ENCODE measurements around the gene RPL29. TPM values are rescaled to one million over a fixed set of nuclear protein-coding genes. Genes with fewer than 3 reads are reported as not detected.

Gene RPL29
- total RNA-seq, 1 experiment from 2014 or later: 696 TPM

GRCh38 chr3:52028572-52028971 is 32.9 kb upstream of the RPL29 start:
- Histone ChIP-seq H3K9me3 (ENCODE audit: control insufficient read depth, insufficient read depth, low read depth, low read length) (no peaks in the 10 kb centered on the region), H3K27ac (ENCODE audit: low read length) (no peak overlapping the region), H3K4me1 (ENCODE audit: control insufficient read depth, insufficient read depth, low read length) (no peaks in the 10 kb centered on the region), H3K36me3 (ENCODE audit: control insufficient read depth, insufficient read depth, low read length) (no peaks in the 10 kb centered on the region), H3K27me3 (ENCODE audit: control insufficient read depth, insufficient read depth, low read length) (no peaks in the 10 kb centered on the region), H3K4me3 (ENCODE audit: low read depth in 2 of 2, low read length in 2 of 2) (no peak overlapping the region)
- intact Hi-C loops (cut with micrococcal nuclease; ENCODE audit: unreplicated experiment): no loop called here
- ATAC-seq (no peak), DNase-seq (ENCODE audit: low read depth, low spot score) (no peak)
- no TSS peak for BruUV-seq (replicated peaks)
- ChIA-PET CTCF (no interaction called here), POLR2A (no interaction called here)
- no peak for TF ChIP-seq POLR2AphosphoS5 (IDR thresholded peaks at IDR 0.05; ENCODE audit: low read depth, low read length)
- no peak for TF ChIP-seq REST (IDR thresholded peaks at IDR 0.05; ENCODE audit: insufficient read depth in 1 of 2, low read depth in 2 of 2, low read length in 1 of 2)
- TF ChIP-seq TCF7L2 (IDR thresholded peaks at IDR 0.05; ENCODE audit: low read depth, low read length): no peak
- TF ChIP-seq SIN3A (IDR thresholded peaks at IDR 0.05; ENCODE audit: borderline replicate concordance, insufficient read depth, low read depth, low read length): no peak
- TF ChIP-seq CTCF (IDR thresholded peaks at IDR 0.05): no peak
- in situ Hi-C loops (cut with HindIII; ENCODE audit: low pct_unique_long_range_greater_than_20kb, low sequenced_read_pairs): no loop called here

- H3K4me1 ChIP-seq (ENCODE audit: control insufficient read depth, insufficient read depth, low read length): no peaks in the 10 kb centered on the region
- H3K27me3 ChIP-seq (ENCODE audit: control insufficient read depth, insufficient read depth, low read length): no peaks in the 10 kb centered on the region
- BruUV-seq (replicated peaks): no TSS peak
- no peak for TF ChIP-seq CTCF (IDR thresholded peaks at IDR 0.05)
- no peak for TF ChIP-seq TCF7L2 (IDR thresholded peaks at IDR 0.05; ENCODE audit: low read depth, low read length)
- no peak for TF ChIP-seq REST (IDR thresholded peaks at IDR 0.05; ENCODE audit: insufficient read depth in 1 of 2, low read depth in 2 of 2, low read length in 1 of 2)
- no peak for TF ChIP-seq SIN3A (IDR thresholded peaks at IDR 0.05; ENCODE audit: borderline replicate concordance, insufficient read depth, low read depth, low read length)
- no peak for TF ChIP-seq POLR2AphosphoS5 (IDR thresholded peaks at IDR 0.05; ENCODE audit: low read depth, low read length)
- intact Hi-C loops (cut with micrococcal nuclease; ENCODE audit: unreplicated experiment) (no loop called here), in situ Hi-C loops (cut with HindIII; ENCODE audit: low pct_unique_long_range_greater_than_20kb, low sequenced_read_pairs) (no loop called here)
- no peak overlapping the region for H3K4me3 ChIP-seq (ENCODE audit: low read depth in 2 of 2, low read length in 2 of 2)
- CTCF ChIA-PET: no interaction called here
- POLR2A ChIA-PET: no interaction called here
- no peak for DNase-seq (ENCODE audit: low read depth, low spot score)
- no peak overlapping the region for H3K27ac ChIP-seq (ENCODE audit: low read length)
- no peak for ATAC-seq
- no peaks in the 10 kb centered on the region for H3K36me3 ChIP-seq (ENCODE audit: control insufficient read depth, insufficient read depth, low read length)
- H3K9me3 ChIP-seq (ENCODE audit: control insufficient read depth, insufficient read depth, low read depth, low read length): no peaks in the 10 kb centered on the region
These were observed 30.3 kb upstream of the RPL29 start for GRCh38 chr3:52026041-52026440.

Data from Panc1 (cell line).